Neural cell (in vitro differentiated cells): ENCODE measurements around the gene PFKM.

Experiments
- CTCF ChIP-seq: fragments of 450-650 bp; IDR thresholded peaks from 2 replicates; pipeline ENCODE4 v1.5.1; 2014; ENCODE audit warnings: antibody characterized with exemption, mild to moderate bottlenecking, moderate library complexity; ENCODE audit not compliant: poor library complexity, severe bottlenecking
- EP300 ChIP-seq: fragments of 450-650 bp; conservative IDR thresholded peaks from 2 replicates; pipeline ENCODE4 v1.6.1; 2014; ENCODE audit warnings: antibody characterized with exemption, mild to moderate bottlenecking, moderate library complexity; ENCODE audit not compliant: poor library complexity, severe bottlenecking
- EZH2 ChIP-seq: fragments of 200-600, 300-800 bp; shearing (Covaris generic), sonication (generic); IDR thresholded peaks from 2 replicates; pipeline ENCODE4 v1.6.1; 2014; ENCODE audit warnings: antibody characterized with exemption, low read length, borderline replicate concordance, mild to moderate bottlenecking; ENCODE audit not compliant: insufficient read depth, poor library complexity, severe bottlenecking
- POLR2AphosphoS5 ChIP-seq: IDR thresholded peaks from 2 replicates; pipeline ENCODE4 v1.6.1; 2012
- REST ChIP-seq: IDR thresholded peaks from 2 replicates; pipeline ENCODE4 v1.6.1; 2012; ENCODE audit warnings: borderline replicate concordance
- SMC3 ChIP-seq: fragments of 450-650 bp; conservative IDR thresholded peaks from 2 replicates; pipeline ENCODE4 v1.6.1; 2014; ENCODE audit warnings: antibody characterized with exemption, mild to moderate bottlenecking, moderate library complexity; ENCODE audit not compliant: poor library complexity

GRCh38 chr12:48077111-48077510 lies 42.1 kb upstream of the PFKM start:
- no peak for TF ChIP-seq EP300
- no peak for TF ChIP-seq CTCF
- TF ChIP-seq EZH2, result no peak
- TF ChIP-seq REST, result no peak
- TF ChIP-seq POLR2AphosphoS5, result no peak
- no peak for TF ChIP-seq SMC3
